HepG2 (cell line): ENCODE measurements around the gene CAPN8. TPM values are rescaled to one million over a fixed set of nuclear protein-coding genes. Genes with fewer than 3 reads are reported as not detected.

ENCODE experiments used
- ATF6 ChIP-seq: sonication (generic); formaldehyde crosslinking; conservative IDR thresholded peaks from 2 replicates; pipeline ENCODE4 v1.4.0; 2020; ENCODE audit warnings: missing genetic modification reagents
- CREB1 ChIP-seq, 2 experiments: fragments of 450-650 bp in 1 of 2; IDR thresholded peaks; 2 replicates each; pipeline ENCODE4 v1.6.1; 2016 to 2017; ENCODE audit warnings: control low read depth in 1 of 2, mild to moderate bottlenecking in 1 of 2, missing compliant biosample characterization in 1 of 2, missing genetic modification characterization in 1 of 2
- GTF2F1 ChIP-seq: fragments of 150-350 bp; IDR thresholded peaks from 2 replicates; pipeline ENCODE4 v1.6.1; 2014; ENCODE audit warnings: low read length
- HDAC6 ChIP-seq: fragments of 200-600 bp; sonication (generic); IDR thresholded peaks from 2 replicates; pipeline ENCODE4 v1.7.0; 2017; ENCODE audit warnings: mild to moderate bottlenecking, antibody characterized with exemption, low read length, low read depth
- HMG20A ChIP-seq: IDR thresholded peaks from 2 replicates; pipeline ENCODE4 v1.6.1; 2016; ENCODE audit warnings: borderline replicate concordance
- HNF4A ChIP-seq: sonication (generic); formaldehyde crosslinking; IDR thresholded peaks from 2 replicates; pipeline ENCODE4 v1.4.0; 2020; ENCODE audit warnings: missing genetic modification reagents
- KDM4B ChIP-seq: sonication (generic); formaldehyde crosslinking; IDR thresholded peaks from 2 replicates; pipeline ENCODE4 v1.4.0; 2020; ENCODE audit warnings: missing genetic modification reagents
- PBX3 ChIP-seq: sonication (generic); formaldehyde crosslinking; IDR thresholded peaks from 2 replicates; pipeline ENCODE4 v1.8.1; 2023; ENCODE audit warnings: missing genetic modification reagents, inconsistent platforms, borderline replicate concordance
- PHB2 ChIP-seq: fragments of 450-650 bp; IDR thresholded peaks from 2 replicates; pipeline ENCODE4 v1.6.1; 2018; ENCODE audit not compliant: partially characterized antibody
- RNF2 ChIP-seq: fragments of 450-650 bp; conservative IDR thresholded peaks from 2 replicates; pipeline ENCODE4 v1.6.1; 2016; ENCODE audit warnings: low read depth
- RNF219 ChIP-seq: sonication (generic); formaldehyde crosslinking; IDR thresholded peaks from 2 replicates; pipeline ENCODE4 v1.5.0; 2020; ENCODE audit warnings: mild to moderate bottlenecking, missing genetic modification reagents
- SKI ChIP-seq: fragments of 450-650 bp; IDR thresholded peaks from one replicate; pipeline ENCODE4 v1.6.1; 2018; ENCODE audit warnings: mild to moderate bottlenecking; ENCODE audit not compliant: partially characterized antibody
- SMARCC2 ChIP-seq: fragments of 450-650 bp; IDR thresholded peaks from 2 replicates; pipeline ENCODE4 v1.6.1; 2017; ENCODE audit warnings: antibody characterized with exemption, mild to moderate bottlenecking
- SNRNP70 ChIP-seq: fragments of 200-400 bp; formaldehyde crosslinking; IDR thresholded peaks from 2 replicates; pipeline ENCODE4 v1.6.1; 2017; ENCODE audit warnings: mild to moderate bottlenecking, low read depth, low read length, moderate library complexity
- SRSF1 ChIP-seq: fragments of 200-400 bp; formaldehyde crosslinking; optimal IDR thresholded peaks from 2 replicates; pipeline ENCODE3; 2017; ENCODE audit warnings: mild to moderate bottlenecking, low read depth, low read length, moderate library complexity
- SRSF9 ChIP-seq: fragments of 200-400 bp; formaldehyde crosslinking; IDR thresholded peaks from 2 replicates; pipeline ENCODE4 v1.6.1; 2018; ENCODE audit warnings: borderline replicate concordance, mild to moderate bottlenecking, low read depth, low read length; ENCODE audit not compliant: insufficient read depth, poor library complexity, severe bottlenecking
- SYNCRIP ChIP-seq: fragments of 200-400 bp; formaldehyde crosslinking; IDR thresholded peaks from 2 replicates; pipeline ENCODE4 v1.6.1; 2018; ENCODE audit warnings: mild to moderate bottlenecking, low read depth, low read length; ENCODE audit not compliant: insufficient read depth
- TAF15 ChIP-seq: fragments of 200-400 bp; formaldehyde crosslinking; IDR thresholded peaks from one replicate; pipeline ENCODE4 v1.6.1; 2018; ENCODE audit warnings: mild to moderate bottlenecking, low read depth, low read length; ENCODE audit not compliant: poor library complexity, severe bottlenecking
- TEF ChIP-seq: sonication (generic); formaldehyde crosslinking; IDR thresholded peaks from 2 replicates; pipeline ENCODE4 v1.5.0; 2020; ENCODE audit warnings: missing genetic modification reagents
- YEATS2 ChIP-seq: sonication (generic); formaldehyde crosslinking; IDR thresholded peaks from 2 replicates; pipeline ENCODE4 v1.4.0; 2020; ENCODE audit warnings: missing genetic modification reagents, borderline replicate concordance
- ZBTB21 ChIP-seq: sonication (generic); formaldehyde crosslinking; IDR thresholded peaks from 2 replicates; pipeline ENCODE4 v1.4.0; 2020; ENCODE audit warnings: missing genetic modification reagents
- ZFP37 ChIP-seq: sonication (generic); formaldehyde crosslinking; IDR thresholded peaks from 2 replicates; pipeline ENCODE4 v1.4.0; 2020; ENCODE audit warnings: missing genetic modification reagents, borderline replicate concordance
- ZMAT5 ChIP-seq: sonication (generic); formaldehyde crosslinking; IDR thresholded peaks from 2 replicates; pipeline ENCODE4 v1.5.0; 2020; ENCODE audit warnings: mild to moderate bottlenecking, low read depth, missing genetic modification reagents, borderline replicate concordance
- ZNF20 ChIP-seq: sonication (generic); formaldehyde crosslinking; IDR thresholded peaks from 2 replicates; pipeline ENCODE4 v1.4.0; 2020; ENCODE audit warnings: mild to moderate bottlenecking, moderate library complexity, missing genetic modification reagents
- ZNF644 ChIP-seq: IDR thresholded peaks from 2 replicates; pipeline ENCODE4 v1.6.1; 2016; ENCODE audit warnings: low read depth
- ZNF772 ChIP-seq: sonication (generic); formaldehyde crosslinking; IDR thresholded peaks from 2 replicates; pipeline ENCODE4 v1.5.0; 2020; ENCODE audit warnings: mild to moderate bottlenecking, missing genetic modification reagents
- polyA plus RNA-seq, 8 experiments: library from polyadenylated mRNA; depleted of rRNA in 3 of 8; stranded (reverse) in 7 of 8; unstranded in 1 of 8; fragments of >200 nt; fragmentation: Illumina TruSeq in 4 of 8; extraction: Trizol in 4 of 8; gene quantifications; 2 replicates each; pipeline versions ENCODE4 v1.2.1 to v1.2.3, GENCODE V29; 2011 to 2016; ENCODE audit warnings: low read depth in 4 of 8, missing spikeins in 1 of 8, mixed read lengths in 1 of 8; ENCODE audit not compliant: insufficient read depth in 1 of 8
- total RNA-seq, 5 experiments: library from RNA; depleted of rRNA; stranded (reverse); fragments of >200 nt; fragmentation: Illumina TruSeq; extraction: Trizol; gene quantifications; 2 replicates each; pipeline ENCODE4 v1.2.3, GENCODE V29; 2016; ENCODE audit warnings: low read depth in 1 of 5

Gene CAPN8
- total and polyA plus RNA-seq, 2 of the 13 experiments (the other 11 are each of a cell fraction or from before 2014, with no cell fraction given): 0.20 to 0.25 TPM

- TF ChIP-seq PBX3 (CRISPR knock-in tag) (no peak), HNF4A (CRISPR knock-in tag) (peak; percentile 97), PHB2 (no peak), YEATS2 (CRISPR knock-in tag) (no peak), SNRNP70 (no peak), HDAC6 (no peak), SYNCRIP (no peak), ZNF20 (no peak), ATF6 (no peak), KDM4B (no peak), CREB1 (IDR thresholded peaks at IDR 0.05) (no peak), CREB1 (CRISPR knock-in tag; IDR thresholded peaks at IDR 0.05) (no peak), TEF (no peak), RNF2 (no peak), HMG20A (CRISPR knock-in tag) (peak; percentile 74), GTF2F1 (no peak), TAF15 (no peak), SRSF9 (no peak), ZNF772 (CRISPR knock-in tag) (no peak), RNF219 (no peak), SRSF1 (no peak), ZBTB21 (CRISPR knock-in tag) (peak; percentile 49; the same call in 1 of the 2 replicates), SMARCC2 (no peak), SKI (no peak), ZMAT5 (CRISPR knock-in tag) (no peak), ZFP37 (no peak), ZNF644 (peak; percentile 95)
These were observed 42.5 kb upstream of the CAPN8 start (continued) for GRCh38 chr1:223708001-223708359.
